ENCODE measurements around the gene LRMDA.

GRCh38 chr10:75902816-75903215 lies 471.4 kb downstream of the LRMDA start:
- TF ChIP-seq CTCF (IDR thresholded peaks at IDR 0.05) (no peak), POLR2A (IDR thresholded peaks at IDR 0.05) (no peak)

All from sigmoid colon (tissue), 3 donors.